ENCODE measurements around the gene USP44. TPM values are rescaled to one million over a fixed set of nuclear protein-coding genes. Genes with fewer than 3 reads are reported as not detected.

USP44 gene
- total and polyA plus RNA-seq, 2 of the 13 experiments (the other 11 are each of a cell fraction or from before 2014, with no cell fraction given), result 0.05 to 0.07 TPM

GRCh38 chr12:95544756-95545155, 6.5 kb downstream of the USP44 start:
- no peak overlapping the region for H3K27ac ChIP-seq (ENCODE audit: extremely low read length, insufficient read depth, low read length)
- H3K4me2 ChIP-seq (ENCODE audit: low read depth, low read length), result no peak overlapping the region
- no peak for ATAC-seq
- H3K36me3 ChIP-seq (replicated peaks in 1 of 2; ENCODE audit: control insufficient read depth in 1 of 2, insufficient read depth in 2 of 2, low read length in 2 of 2), result no peaks in the 10 kb centered on the region
- peaks cover 0 to 26% of the 10 kb centered on the region in 2 experiments; a peak in 2 of 5 replicates for H3K27me3 ChIP-seq (ENCODE audit: control insufficient read depth in 1 of 2, insufficient read depth in 2 of 2, low read length in 2 of 2)
- H3K4me1 ChIP-seq (ENCODE audit: insufficient read depth, low read length), result no peaks in the 10 kb centered on the region
- intact Hi-C loops (cut with micrococcal nuclease; ENCODE audit: unreplicated experiment), result no loop called here
- no peak overlapping the region for H2AFZ ChIP-seq (ENCODE audit: low read length)
- CTCF ChIA-PET (ENCODE audit: low intra/inter-chr PET ratio, low total read pairs), result no interaction called here
- FAIRE-seq, result no peak
- POLR2A ChIA-PET, result no interaction called here
- no peak overlapping the region for H3K9ac ChIP-seq (ENCODE audit: insufficient read depth, low read depth, low read length)
- DNase-seq (ENCODE audit: low spot score), result no peak
- BruUV-seq (replicated peaks), result no TSS peak
- no peaks in the 10 kb centered on the region for H3K79me2 ChIP-seq (ENCODE audit: insufficient read depth, low read length)
- WGBS (ENCODE audit: low lambda C conversion rate), result 30% methylated on average over 3 of the region's 3 CpGs
- no peaks in the 10 kb centered on the region for H4K20me1 ChIP-seq (ENCODE audit: insufficient read depth, low read length)
- peaks cover 4% of the 10 kb centered on the region for H3K9me3 ChIP-seq (ENCODE audit: low read length)
- no peak overlapping the region for H3K4me3 ChIP-seq (replicated peaks in 1 of 3; ENCODE audit: insufficient read depth in 1 of 3, low read depth in 2 of 3, low read length in 3 of 3)
- in situ Hi-C loops (cut with HindIII; ENCODE audit: extremely low pct_ligation_motif_present, low pct_unique_long_range_greater_than_20kb), result loop anchor here (25.0 kb wide), 1 partner anchor 432 kb away; no protein-coding TSS in a partner anchor
- TF ChIP-seq BCL6 (CRISPR knock-in tag; IDR thresholded peaks at IDR 0.05), result no peak
- no peak for TF ChIP-seq HOMEZ (CRISPR knock-in tag; IDR thresholded peaks at IDR 0.05; ENCODE audit: low read depth)
- no peak for TF ChIP-seq BRD4 (CRISPR knock-in tag; IDR thresholded peaks at IDR 0.05)
- no peak for TF ChIP-seq ZNF577 (CRISPR knock-in tag; IDR thresholded peaks at IDR 0.05; ENCODE audit: borderline replicate concordance, low read depth)
- TF ChIP-seq FLYWCH1 (CRISPR knock-in tag; IDR thresholded peaks at IDR 0.05), result no peak
- TF ChIP-seq ATF4 (CRISPR knock-in tag; IDR thresholded peaks at IDR 0.05), result no peak
- TF ChIP-seq ZNF674 (CRISPR knock-in tag; IDR thresholded peaks at IDR 0.05; ENCODE audit: low read depth), result no peak
- no peak for TF ChIP-seq ARID3A (IDR thresholded peaks at IDR 0.05; ENCODE audit: low read depth, low read length)
- TF ChIP-seq ZFP91 (CRISPR knock-in tag; IDR thresholded peaks at IDR 0.05; ENCODE audit: borderline replicate concordance), result no peak
- no peak for TF ChIP-seq RARG (CRISPR knock-in tag; IDR thresholded peaks at IDR 0.05; ENCODE audit: low read depth)
- TF ChIP-seq DZIP1 (CRISPR knock-in tag; IDR thresholded peaks at IDR 0.05), result no peak
- no peak for TF ChIP-seq ZNF552 (CRISPR knock-in tag; IDR thresholded peaks at IDR 0.05; ENCODE audit: borderline replicate concordance)
- no peak for TF ChIP-seq MTERF4 (CRISPR knock-in tag; IDR thresholded peaks at IDR 0.05)
- TF ChIP-seq ZNF20 (CRISPR knock-in tag; IDR thresholded peaks at IDR 0.05), result no peak

Measured in HepG2 (cell line).